ENCODE results near the gene S100A2.

S100A2 gene

GRCh38 chr1:153536671-153537375 lies 28.8 kb downstream of the S100A2 start:
- no peak for DNase-seq (ENCODE audit: low read depth)
- no peak overlapping the region for H3K4me3 ChIP-seq (ENCODE audit: low read depth, low read length)
- TF ChIP-seq CTCF (IDR thresholded peaks at IDR 0.05; ENCODE audit: control insufficient read depth, extremely low read depth, insufficient read depth), result no peak

GRCh38 chr1:153536012-153536670 lies 29.5 kb downstream of the S100A2 start:
- no peak overlapping the region for H3K4me3 ChIP-seq (ENCODE audit: low read depth, low read length)
- DNase-seq (ENCODE audit: low read depth), result no peak

GRCh38 chr1:153535242-153536011 lies 30.2 kb downstream of the S100A2 start, which contains the start of gene S100A6:
Gene S100A6 (minus strand): TSS chr1:153535991. CDS start chr1:153535339, 652 bp downstream.
- H3K4me3 ChIP-seq (ENCODE audit: low read depth, low read length), result no peak within 1 kb of the TSS
- no peak for TF ChIP-seq CTCF (IDR thresholded peaks at IDR 0.05; ENCODE audit: control insufficient read depth, extremely low read depth, insufficient read depth)
- DNase-seq (ENCODE audit: low read depth), result no peak

More at GRCh38 chr1:153536012-153536670, 29.5 kb downstream of the S100A2 start:
- no peak for TF ChIP-seq CTCF (IDR thresholded peaks at IDR 0.05; ENCODE audit: control insufficient read depth, extremely low read depth, insufficient read depth)

GRCh38 chr1:153534925-153535241 lies 30.8 kb downstream of the S100A2 start:
- H3K4me3 ChIP-seq (ENCODE audit: low read depth, low read length), result no peak overlapping the region
- TF ChIP-seq CTCF (IDR thresholded peaks at IDR 0.05; ENCODE audit: control insufficient read depth, extremely low read depth, insufficient read depth), result no peak
- no peak for DNase-seq (ENCODE audit: low read depth)

GRCh38 chr1:153534226-153534924 lies 31.3 kb downstream of the S100A2 start:
- TF ChIP-seq CTCF (IDR thresholded peaks at IDR 0.05; ENCODE audit: control insufficient read depth, extremely low read depth, insufficient read depth), result no peak
- H3K4me3 ChIP-seq (ENCODE audit: low read depth, low read length), result no peak overlapping the region
- DNase-seq (ENCODE audit: low read depth), result no peak

GRCh38 chr1:153533689-153534201 lies 31.9 kb downstream of the S100A2 start:
- TF ChIP-seq CTCF (IDR thresholded peaks at IDR 0.05; ENCODE audit: control insufficient read depth, extremely low read depth, insufficient read depth), result no peak
- no peak for DNase-seq (ENCODE audit: low read depth)

More at GRCh38 chr1:153533689-153534201, 31.9 kb downstream of the S100A2 start:
- no peak overlapping the region for H3K4me3 ChIP-seq (ENCODE audit: low read depth, low read length)

Measured in LNCaP clone FGC (cell line).